NCI-H146 treated with DMSO at 0.1 percent for 48 hours (cell line): ENCODE results near the gene DRAXIN.
A peak's percentile ranks its signal among the peaks of the same experiment; 100 is the strongest.

ENCODE experiments used
- DNase-seq: peaks from one replicate; lab custom pipeline; 2025; ENCODE audit not compliant: unreplicated experiment; lab: John Stamatoyannopoulos, UW

Gene DRAXIN

DNA sequence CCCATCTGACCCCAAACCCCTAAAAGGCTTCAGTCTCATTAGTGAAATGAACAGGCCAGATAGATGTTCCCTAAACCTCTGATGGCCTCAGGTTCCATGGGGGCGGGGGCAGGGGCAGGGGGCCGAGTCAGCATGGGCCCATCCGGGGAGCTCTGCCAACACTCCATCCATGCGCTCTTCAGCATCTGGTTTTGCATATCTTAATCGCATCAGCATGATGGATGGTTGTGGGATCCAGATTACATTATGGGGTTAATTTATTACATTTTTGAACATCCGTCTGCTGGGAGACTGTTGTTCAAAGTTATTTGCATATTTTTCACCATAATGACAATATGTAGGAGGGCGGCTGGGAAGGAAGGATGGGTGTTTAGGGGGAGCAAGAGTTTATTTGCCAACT, 7.4 kb upstream of the DRAXIN start:
- no peak for DNase-seq

DNA sequence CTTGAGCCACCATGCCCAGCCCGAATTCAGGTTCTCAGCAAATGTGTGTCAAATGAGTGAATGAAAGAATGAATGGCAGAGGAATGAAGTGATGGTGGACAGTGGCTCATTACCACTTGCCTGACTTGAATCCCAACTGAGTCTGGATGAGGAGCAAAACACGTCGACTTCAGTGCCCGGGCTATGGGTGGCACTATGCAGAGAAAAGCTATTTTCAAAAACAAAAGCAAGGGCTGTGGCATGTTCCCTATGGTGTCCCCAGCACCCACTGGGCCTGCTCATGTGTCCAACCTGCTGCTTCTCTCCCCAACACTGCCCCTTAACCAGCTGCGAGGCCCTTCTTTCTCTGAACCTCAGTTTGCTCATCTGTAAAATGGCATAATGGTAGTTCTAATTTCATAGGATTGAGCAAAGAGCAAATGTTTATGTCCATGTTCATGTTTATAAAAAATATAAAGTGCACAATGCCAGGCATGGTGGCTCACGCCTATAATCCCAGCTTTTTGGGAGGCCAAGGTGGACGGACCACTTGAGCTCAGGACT, 6.2 kb upstream of the DRAXIN start:
- DNase-seq: no peak

DNA sequence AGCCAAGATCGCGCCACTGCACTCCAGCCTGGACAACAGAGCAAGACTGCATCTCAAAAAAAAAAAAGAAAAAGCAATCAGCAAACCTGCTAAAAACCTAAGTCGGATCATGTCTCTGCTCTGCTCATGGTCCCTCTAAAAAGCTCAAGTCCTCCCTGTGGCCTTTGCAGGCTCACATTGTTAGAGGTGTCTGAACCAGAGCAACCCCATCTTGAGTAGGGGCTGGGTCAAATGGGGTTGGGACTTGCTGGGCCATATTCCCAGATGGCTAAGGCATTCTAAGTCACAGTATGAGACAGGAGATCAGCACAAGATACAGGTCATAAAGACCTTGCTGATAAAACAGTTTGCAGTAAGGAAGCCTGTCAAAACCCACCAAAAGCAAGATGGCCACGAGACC, 3.0 kb upstream of the DRAXIN start:
- DNase-seq: no peak

DNA sequence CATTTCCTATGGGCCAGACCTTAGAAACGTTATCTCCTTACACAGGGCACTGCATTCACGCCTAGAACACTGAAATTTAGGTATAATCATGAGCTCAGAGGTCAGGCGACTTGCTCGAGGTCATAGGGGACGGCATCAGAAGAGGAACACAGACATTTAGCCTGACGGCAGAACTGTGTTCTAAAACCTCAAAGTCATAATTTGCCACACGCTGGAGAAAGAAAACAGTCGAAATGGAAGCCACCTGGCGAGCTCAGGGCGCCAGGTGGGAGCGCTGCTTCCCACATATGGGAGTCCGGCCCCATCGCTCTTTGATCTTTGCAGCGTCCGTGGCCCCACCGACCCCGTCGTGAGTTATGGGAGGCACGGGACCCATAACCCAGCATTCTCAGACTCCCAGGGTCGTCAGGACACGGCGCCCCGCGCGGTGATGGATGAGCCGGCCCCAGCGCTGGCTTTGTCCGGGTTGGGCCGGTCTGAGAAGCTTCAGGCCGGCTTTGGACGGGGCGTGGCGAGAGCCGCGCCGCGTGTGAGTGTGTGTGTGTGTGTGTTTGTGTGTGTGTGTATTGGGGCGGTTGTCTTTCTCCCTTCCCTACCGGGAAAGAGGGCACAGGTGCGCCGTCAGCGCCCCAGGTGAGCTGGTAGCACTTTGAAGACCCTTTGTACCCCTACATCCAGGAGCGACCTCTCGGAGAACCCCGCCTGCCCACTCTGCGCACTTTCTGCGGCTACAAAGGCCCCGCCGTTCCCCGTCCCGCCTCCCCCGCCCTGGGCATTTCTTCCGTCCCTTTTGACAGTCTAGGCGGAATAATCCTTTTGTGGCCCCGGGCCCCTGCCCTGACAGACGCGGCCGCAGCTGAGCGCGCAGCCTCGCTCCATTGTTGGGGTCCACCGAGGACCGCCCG, 861 bp upstream of the DRAXIN start:
- DNase-seq: peak; percentile 66

DNA sequence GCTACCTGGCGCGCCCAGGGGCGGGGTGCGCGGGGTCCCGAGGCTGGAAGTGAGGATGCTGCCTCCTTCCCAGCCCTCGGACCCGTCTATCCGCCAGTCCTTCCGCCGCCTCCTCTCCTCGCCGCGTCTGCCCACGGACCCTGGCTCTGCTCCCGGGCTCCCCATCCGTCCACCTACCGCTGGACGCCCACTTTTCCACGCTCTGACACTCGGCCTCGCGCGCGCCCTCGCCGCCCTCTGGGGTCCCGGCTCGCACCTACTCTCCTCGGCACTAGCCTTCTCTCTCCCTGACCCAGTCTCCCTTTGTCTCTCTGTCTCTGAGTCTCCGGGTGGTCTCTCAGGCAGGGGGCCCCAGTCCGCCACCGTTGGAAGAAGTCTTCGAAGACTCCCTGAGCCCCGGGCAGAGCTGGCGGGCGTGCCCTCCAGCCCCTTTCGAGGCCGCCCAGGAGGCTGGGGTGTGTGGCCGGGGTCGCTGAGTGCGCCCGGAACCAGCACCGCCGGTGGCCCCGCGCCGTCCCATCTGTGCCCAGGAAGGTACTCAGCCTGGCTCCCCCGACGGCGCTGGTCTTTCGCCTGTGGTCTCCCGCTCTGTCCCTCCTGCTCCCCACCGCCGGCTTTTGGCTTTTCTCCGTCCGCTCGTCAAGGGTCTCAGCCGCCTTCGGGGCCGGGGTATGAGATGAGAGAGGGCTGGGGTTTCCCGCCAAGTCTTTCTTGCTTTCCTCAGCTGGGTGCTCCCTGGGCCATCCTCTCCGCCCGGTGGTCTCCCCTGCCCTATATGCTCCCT, 610 bp downstream of the DRAXIN start:
- no peak for DNase-seq

DNA sequence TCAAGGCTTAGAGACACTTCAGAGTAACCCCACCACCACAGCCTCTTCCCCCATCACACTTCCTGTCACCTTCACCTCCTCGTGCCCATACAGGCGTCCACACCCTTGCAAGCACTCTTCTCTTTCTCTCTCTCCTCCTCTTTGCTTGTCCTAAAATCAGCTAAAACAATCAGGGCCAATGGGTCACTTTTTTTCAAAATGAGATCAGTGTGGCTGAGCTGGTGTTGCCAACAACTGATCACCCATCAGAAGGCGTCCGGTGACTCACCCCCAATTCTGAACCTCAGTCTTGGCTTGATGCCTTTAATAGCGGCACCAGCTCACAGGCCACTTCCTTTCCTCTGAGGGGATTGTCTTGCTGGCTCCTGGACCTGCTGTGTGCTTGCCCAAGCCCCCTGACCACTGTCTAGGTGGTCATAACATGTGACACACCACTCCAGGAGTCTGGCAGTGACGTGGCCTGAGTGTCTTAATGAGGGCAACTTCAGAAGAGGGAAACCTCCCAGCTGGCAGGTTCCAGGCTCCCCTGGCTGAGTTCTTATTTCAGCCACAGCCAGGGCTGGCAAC, 1.6 kb downstream of the DRAXIN start:
- no peak for DNase-seq

DNA sequence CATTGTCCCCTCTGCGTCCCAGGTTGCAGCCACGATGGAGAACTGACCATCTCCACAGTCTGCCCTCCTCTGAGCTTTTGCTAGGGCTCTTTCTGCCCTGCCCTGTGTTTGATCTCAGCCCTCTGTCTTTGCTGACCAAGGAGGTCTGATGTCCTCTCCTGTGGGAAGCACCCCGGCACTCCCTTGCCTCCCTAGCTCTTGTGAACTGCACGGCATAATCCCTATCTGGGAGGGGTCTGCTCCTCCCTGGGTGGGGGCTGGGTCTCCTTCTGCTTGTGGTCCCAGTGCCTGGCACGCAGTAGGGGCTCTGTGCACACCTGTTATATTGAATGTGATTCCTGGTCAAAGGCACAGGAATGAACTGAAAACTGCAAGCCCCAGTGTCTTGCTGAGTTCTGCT, 2.4 kb downstream of the DRAXIN start:
- no peak for DNase-seq

DNA sequence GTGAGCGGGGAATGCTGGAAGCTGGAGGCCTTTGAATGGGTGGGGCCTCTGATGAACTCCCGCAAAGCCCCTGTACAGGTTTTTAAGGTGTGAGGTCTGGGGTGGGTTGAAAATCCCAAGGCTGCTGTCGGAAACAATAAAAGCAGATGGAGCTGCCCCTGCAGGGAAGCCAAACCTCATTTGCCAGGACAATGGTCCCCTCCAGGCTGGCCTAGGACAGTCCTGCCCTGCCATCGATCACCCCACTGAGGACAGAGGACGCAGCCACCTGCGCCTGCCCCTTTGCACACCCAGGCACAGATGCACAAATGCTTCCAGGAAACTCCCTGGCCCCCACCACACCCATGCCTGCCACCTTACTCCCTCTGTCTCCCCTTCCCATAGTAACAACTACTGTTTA, 4.4 kb downstream of the DRAXIN start:
- no peak for DNase-seq

DNA sequence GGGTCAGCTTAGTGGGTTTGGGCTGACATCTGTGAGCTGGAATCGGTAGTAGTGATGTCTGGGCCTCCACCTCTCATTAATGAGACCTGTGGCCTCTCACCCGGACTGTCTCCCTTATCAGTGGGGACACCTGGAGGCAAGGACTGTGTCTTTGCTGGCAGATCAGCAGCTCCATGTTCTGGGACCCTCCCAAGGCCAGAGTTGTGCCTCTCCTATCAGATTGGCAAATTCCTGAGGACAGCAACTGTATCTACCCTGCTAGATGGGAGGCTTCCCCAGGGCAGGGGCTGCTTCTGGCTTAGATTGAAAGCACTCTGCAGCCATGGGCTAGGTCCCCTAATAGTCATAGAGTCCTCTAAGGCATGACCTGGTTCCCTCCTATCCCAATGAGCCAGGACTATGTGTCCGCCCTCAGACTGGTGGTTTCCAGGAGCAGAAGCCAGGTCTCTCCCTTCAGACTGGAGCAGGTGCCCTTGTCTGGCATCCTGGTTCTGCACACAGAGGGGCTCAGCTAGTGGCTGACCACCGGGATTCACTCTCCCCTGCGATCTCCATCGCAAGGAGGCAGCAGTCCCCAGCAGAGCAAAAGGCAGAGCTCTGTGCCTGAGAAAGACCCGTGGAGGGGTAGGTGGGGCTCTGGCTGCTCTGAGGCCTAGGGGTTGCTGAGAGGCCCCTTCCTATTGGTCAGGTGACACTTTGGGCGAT, 5.8 kb downstream of the DRAXIN start:
- no peak for DNase-seq

DNA sequence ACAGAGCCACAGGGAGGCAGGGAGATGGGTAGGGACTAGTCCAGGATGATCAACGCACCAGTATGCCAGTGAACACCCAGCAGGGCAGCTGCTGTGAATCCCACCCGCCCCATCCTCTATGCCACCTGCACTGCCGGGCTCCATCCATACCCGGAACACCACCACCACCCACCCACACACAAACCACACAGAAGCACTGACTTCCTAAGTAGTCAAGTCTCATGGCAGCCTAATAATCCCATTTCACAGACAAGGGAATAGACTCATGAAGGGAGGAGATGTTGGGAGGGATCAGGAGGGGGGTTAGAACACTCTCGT, 6.3 kb downstream of the DRAXIN start:
- DNase-seq: no peak

DNA sequence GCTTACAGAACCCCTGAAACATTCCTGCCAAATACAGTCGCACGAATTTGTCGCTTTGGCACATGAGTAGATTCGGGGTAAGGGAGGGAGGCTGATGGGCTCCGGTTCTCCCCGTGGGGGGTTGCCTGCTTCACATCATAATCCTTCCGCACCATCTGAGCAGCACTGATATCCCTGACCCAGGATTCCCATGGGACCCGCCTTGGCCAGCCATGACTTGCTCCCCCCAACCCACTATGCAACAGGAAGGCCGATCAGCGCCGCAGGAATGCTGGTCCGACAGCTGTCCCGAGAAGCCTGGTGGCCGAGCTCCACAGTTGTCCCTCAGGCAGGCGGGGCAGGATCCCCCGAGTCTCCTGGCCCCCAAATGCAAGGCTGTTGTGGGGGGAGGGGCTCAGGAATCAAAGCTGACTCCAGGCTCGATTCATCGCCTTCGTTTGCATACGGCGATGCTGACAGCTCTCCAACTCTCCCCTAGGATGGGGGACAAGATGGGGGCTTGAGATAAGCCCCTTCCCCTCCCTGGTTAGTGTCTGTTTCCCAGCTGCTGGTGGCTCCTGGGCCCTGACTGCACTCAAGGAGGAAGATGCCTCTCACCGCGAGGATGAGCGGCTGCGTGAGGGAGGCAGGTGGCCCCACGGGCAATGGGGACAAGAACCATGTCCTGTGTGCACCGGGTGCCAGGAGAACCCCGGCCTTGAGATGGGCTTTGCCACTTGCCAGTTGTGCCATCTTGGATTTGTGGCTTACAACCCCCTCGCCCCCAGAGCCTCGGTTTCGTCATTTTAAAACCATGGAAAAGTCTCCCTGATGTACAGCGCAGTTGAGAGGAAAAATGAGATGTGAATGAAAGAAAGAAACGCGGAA, 9.3 kb downstream of the DRAXIN start:
- no peak for DNase-seq

DNA sequence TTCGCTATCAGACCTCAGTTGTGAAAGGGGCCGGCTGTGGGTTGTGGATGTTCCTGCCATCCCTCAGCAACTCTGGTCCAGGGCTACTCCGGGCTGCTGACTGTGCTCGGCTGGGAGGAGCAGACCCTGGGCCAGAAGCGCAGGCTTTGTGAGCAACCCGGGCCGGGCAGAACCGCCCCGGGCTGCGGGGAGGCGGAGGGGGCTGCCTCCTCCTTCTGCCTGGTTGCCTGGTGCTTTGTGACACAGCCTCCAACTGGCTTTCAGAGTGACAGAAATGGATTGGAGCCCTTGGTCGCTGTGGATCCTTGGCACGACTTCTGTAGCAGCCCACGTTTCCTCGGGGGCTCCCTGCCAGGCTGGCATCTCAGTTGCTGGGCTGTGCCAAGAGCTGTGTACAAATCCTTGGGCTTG, 10.0 kb downstream of the DRAXIN start:
- DNase-seq: no peak

DNA sequence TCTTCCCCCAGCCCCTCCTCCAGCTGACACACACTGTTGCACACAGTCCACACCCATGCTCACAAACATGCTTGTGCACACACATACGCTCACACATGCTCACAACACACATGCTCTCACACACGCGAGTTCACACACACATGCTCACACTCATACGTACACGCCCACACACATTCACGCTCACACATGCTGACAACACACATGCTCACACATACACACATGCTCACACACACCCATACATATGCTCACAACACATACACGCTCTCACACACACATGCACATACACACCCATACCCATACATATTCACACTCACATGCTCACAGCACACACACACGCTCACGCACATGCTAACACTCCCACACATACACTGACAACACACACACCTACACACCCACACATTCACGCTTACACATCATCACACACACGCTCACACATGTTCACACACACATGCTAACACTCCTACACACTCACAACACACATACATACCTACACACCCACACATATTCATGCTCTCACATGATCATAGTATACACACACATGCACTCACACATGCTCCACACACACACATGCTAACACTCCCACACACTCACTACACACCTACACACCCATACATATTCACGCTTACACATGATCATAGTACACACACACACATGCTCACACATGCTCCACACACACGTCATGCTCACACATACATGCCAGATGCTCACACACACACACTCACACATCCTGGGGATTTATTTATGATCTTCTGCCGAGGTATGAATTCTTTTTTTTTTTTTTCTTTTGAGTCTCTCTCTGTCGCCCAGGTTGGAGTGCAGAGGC, 10.7 kb downstream of the DRAXIN start:
- DNase-seq: no peak

DNA sequence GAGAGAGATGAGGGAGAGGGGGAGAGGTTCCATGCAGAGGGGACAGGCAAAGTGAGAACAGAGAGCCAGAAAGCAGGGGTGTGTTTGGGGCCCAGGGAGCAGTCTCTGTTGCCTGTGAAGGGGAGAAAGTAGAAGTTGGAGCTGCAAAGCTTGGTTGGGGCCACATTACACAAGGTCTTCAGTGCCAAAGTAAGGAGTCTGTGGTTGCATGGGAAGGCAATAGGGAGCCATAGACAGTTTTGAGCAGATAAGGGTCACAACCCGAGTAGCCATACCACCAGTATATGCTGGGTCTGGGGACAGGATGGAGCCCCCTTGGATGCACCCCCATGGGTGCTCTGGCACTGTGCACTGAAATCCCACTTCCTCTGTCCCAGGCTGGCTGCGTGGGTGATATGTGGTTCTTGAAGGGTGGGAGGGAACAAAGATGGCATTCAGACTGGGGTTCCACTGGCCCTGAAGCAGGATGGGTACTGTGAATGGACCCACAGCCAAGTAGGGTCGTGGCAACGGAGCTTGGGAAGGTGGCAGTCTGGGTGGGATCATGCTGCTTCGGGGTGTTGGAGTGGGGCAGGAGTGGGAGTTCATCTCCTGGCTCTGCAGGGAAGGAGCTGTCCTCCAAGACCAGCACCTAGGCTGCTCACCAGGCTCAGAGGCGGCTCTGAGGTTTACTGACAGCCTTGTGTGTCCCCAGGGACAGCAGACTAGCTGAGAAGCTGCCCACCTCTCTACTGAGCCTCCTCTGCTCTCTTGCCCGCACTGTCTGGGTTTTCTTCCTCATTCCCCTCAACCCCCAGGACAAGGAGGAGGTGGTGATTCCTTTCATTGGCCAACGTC, 12.1 kb downstream of the DRAXIN start:
- no peak for DNase-seq

DNA sequence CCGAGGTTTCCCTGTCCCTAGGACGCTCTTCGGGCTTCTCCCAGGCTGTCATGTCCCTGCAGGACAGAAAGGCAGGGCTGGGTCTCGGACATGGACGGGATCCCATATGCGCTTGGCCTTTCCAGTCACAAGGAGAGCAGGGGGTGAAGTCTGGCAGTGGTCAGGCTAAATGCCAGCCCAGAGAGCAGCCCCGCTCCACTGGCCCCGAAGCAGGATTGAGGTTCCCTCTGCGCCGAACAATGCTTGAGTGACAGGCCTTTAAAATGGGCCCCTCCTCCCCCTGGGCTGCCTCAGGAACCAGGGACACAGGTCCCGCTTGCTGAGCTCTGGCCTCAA, 12.7 kb downstream of the DRAXIN start:
- DNase-seq: no peak

DNA sequence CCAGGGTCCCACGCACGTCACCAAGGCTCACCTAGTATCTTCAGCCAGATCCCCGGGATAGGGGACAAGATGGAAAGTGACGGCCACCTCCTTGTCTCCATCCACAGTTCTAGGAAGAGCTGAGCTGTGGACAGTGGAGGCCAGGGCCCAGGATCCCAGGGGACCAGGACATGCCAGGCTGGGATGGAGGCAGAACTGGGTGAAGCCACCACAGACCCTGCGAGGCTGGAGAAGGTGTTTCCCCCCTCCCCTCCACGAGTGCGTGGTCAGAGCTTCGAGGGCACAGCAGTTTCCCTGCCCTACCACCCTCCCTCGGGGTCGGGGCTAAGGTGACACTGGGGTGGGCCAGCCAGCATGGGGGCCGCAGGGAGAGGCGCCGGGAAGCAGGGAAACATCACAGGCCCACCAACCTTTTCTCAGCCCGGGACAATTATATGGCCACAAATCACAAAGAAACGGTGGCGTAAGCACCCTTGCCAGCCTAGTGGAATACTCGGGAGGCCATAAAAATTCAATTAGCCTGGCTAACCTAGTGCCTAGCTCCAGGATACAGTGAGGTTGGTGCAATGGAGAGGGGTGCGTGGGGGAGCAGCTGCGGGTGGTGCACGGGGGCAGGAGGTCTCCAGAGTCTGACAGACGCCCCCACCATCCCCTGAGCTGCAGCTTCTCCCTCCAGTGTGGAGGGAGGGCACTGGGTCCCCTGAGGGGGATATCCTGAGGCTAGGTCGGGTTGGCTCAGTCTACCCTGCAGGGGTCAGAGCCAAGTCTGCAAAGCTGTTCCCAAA, 13.4 kb downstream of the DRAXIN start:
- DNase-seq: no peak

DNA sequence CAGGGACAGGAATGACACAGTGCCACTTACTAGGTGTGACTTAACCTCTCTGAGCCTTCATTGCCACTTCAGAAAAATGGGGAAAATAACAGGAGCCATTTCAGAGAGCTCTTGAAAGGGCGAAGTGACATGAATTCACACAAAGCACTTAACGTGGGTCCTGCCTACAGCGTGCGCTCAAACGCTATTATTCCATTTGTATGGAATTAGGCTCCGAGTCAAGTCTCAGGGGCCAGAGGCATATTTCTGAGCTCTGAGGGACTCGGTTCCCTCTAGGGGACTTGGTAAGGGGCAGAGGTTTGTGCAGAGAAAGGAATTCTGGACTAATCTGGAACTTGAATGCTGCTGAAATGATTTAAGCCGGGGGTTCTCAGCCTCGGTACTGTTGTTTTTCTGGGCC, 14.1 kb downstream of the DRAXIN start:
- no peak for DNase-seq

DNA sequence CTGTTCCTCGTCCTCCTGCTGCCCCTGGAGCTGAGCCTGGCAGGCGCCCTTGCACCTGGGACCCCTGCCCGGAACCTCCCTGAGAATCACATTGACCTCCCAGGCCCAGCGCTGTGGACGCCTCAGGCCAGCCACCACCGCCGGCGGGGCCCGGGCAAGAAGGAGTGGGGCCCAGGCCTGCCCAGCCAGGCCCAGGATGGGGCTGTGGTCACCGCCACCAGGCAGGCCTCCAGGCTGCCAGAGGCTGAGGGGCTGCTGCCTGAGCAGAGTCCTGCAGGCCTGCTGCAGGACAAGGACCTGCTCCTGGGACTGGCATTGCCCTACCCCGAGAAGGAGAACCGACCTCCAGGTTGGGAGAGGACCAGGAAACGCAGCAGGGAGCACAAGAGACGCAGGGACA, 14.8 kb downstream of the DRAXIN start:
- DNase-seq: no peak
